Activated naive CD4-positive, alpha-beta T cell treated with Interleukin-2 at 50 U/mL for 16 hours (primary cell): ENCODE results near the gene ZDHHC8.

Source experiments
- DNase-seq: peaks from one replicate; pipeline ENCODE4 v3.0.0-alpha.2; 2020

Gene ZDHHC8

DNA sequence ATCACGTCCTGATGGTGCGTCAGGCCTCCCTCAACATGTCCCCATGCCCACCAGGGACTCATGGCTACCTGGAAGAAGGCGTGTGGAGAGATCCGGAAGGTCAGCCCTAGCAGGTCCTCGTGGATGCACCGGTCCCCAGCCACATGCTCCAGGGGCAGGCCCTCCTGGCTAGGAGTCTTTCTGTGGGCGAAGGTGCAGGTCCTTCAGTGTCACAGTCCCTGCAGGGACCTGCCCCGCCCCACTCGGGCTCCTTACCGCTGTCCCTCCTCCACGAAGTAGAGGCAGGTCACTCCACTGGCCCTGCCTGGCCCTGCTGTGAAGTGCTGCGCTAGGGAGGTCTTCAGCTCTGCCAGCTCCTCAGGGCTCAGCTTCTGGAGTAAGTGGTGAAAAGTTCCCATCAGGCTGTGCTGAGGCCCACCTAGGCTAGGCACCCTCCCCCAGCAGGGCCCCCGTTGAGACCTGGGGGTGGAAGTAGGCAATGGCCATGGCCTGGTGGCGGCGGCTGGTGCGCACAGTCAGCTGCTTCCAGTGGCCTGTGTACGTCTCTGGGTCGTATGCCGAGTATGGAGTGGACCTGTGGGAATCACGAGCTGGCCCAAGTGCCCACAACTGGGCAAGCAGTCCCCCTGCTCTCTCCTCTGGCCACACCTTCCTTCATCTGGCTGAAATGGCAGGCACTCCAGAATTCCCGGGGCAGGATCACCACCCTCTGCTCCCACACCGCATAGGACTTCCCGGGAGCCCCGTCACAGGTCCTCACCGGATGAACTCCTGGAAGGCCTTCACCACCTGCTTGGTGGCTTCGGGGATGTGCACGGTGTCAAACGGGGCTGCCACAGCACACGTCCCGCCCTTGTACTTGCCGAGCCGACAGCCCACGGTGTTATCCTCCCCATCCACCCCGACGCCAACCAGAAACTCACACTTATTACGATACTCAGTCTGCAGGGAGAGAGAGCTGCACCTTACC lies 16.8 kb upstream of the ZDHHC8 start:
- no peak for DNase-seq

DNA sequence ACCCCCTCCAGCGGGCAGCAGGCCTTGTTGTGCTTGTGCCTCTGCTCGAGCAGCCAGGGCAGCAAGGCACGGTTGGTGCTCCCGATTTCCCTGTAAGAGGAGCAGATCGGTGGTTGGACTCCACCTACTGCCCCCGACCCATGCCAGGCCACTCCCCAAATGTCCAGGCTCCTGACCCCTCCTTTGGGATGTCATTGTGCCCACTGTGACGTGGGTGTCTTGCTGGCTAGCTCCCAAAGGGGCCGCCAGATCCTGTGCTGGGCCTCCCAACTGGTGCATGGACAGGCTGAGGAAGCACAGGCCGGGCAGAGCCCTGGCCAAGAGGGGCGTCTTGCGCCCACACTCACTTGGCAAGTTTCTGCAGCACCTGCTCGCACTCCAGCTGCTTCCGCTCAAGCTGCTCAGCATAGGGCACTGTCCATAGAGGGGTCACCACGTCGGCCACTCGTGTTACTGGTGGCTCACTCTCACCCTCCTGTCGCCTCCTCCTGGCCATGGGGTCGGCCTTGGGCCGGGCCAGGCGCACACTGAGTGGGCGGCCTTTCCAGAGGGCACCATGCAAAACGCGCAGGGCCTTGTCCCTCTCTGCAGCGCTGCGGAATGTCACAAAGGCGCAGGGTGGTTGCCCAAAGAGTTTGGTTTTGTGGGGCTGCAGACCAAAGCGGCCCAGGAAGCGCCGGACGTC lies 15.8 kb upstream of the ZDHHC8 start, which contains the start of gene RANBP1:
Gene RANBP1, plus strand, starts transcription at position 414 of the 685 bp plus-strand sequence. Its CDS starts 81 bp downstream, at position 495.
- no peak for DNase-seq

DNA sequence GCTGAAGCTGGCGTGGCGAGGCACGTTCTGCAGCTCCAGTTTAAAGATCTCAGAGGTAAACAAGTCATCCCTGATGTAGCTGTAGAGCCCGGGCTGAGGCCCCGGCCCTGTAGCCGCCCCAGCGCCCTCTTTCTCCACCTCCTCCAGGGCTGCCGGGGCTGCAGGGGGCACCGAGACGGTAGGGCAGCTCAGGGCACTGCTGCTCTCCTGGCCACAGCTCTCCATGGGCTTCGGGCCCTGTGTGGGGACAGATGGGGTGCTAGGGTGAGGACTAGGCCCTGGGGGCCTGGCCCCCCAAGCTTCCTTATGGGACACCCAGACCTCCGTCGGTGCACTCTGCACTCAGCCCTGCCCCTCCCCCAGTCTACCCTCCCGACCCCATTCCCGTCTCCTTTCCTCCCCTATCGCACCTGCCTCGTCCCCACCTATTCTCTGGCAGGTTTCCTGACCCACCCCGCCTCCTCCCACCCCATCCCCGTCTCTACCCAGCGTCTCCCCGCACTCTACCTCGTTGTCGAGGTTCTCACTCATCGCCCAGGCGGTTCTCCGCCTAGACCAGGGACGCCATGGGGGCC lies 15.1 kb upstream of the ZDHHC8 start:
- DNase-seq: no peak

DNA sequence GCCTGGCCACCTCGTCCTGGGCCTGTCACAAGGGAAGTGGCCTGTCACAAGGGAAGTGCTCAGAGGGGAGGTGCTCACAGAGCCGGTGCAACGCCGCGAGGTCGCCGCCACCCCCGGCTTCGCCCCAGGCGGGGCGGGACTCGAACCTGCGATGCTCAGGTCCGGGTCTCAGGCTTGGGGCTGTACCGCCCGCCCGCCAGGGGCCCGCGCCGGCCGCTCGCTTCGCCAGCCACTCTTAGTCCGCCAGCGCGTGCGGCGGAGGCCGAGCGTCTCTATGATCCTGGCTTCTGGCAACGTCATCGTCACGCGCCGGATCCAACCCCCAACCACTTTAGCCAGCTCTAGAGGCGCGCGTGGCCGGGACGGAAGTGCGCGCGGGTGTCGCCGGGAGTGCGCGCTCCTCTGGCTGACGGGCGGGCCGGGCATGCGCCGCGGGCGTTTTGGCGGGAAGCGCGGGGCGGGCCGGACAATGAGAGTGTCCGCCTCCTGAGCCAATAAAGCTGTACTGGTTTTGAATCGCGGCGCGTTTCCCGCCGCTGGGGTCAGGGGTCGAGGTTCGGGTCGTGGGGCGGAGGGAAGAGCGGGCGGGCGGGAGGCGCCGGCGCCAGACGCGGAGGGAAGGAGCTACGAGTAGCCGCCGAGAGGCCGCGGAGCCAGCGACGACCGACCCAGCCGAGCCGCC lies 14.5 kb upstream of the ZDHHC8 start, which contains the start of gene TRMT2A:
Gene TRMT2A, minus strand, starts transcription at position 276 of the 682 bp plus-strand sequence. CDS start 320 bp downstream, outside the sequence.
- DNase-seq: peak; percentile 97

DNA sequence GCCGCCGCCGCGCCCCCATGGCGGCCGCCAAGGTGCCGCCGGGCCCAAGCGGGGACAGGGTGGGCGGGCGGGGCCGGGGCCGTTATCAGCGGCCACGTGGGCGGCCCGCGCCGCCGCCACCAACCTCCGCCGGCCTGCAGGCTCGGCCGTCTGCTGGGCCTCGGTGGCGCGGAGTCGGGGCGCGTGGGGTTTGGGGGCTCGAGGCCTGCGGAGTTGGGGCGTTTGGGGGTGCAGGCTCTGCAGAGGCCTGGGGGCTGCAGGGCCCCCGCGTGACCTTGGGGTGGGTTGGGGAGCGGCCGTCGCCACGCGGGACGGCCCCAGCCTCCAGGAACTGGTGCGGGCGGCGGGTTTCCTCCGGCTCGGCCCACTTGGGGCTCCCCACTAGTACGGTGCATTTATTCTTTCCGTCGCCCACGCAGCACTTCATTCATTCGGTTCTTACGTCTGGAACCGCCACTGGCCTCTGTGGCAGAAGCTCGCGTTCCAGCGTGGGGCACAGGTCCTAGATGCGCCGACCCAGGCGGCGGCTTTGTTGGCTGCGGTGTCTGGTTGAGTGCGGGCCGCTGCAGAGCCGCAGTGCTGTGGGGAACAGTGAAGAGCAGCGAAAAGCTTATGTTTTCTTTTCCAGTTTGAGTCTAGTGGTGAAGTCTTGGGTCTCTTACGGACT lies 13.8 kb upstream of the ZDHHC8 start:
- DNase-seq: peak; percentile 81

DNA sequence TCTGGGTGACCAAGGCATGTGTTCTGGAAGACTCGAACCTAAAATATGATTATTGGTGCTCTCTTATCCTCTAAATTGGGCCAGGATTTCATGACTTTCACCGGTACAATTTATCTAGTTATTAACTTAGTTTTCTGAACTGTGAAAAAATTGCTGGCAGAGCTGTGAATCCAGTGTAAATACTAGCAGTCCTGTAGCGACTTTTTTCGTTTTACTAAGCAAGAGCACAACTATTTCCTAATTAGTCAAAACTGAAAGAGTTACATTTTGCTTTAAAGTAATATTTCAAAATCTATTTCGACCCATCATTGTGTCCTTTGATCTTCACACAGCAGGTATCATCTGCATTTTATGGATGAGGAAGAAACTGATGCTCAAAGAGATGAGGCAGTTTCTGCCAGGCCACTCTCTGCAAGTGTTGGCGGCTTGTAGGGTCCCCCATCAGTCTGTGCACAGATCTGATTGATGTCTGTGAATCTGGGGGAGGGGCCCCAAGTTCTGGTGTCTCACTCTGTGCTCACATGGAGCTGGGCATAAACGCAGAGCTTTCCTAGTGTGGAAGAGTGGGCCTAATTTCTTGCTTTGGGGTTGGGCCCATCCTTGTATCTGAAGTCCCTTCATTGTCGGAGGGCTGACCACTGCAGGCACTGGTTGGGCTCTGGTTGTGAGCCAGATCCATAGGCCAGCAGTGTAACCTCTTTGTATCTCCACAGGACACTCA lies 13.1 kb upstream of the ZDHHC8 start:
- DNase-seq: no peak

DNA sequence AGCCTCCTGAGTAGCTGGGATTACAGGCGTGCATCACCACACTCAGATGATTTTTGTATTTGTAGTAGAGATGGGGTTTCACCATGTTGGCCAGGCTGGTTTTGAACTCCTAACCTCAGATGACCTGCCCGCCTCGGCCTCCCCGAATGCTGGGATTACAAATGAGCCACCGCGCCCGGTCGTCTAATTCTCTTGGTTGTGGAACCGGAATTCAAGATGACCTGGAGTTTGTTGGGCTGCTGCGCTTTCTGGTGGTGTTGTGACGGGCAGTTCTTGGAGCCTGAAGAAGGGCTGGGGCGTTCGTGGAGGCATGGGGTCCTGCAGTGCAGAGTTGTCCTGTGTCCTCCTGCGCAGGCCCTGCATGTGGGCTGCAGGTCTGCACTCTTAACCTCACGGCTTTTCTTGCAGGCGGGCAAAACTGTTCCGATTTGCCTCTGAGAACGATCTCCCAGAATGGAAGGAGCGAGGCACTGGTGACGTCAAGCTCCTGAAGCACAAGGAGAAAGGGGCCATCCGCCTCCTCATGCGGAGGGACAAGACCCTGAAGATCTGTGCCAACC lies 9.7 kb upstream of the ZDHHC8 start:
- no peak for DNase-seq

DNA sequence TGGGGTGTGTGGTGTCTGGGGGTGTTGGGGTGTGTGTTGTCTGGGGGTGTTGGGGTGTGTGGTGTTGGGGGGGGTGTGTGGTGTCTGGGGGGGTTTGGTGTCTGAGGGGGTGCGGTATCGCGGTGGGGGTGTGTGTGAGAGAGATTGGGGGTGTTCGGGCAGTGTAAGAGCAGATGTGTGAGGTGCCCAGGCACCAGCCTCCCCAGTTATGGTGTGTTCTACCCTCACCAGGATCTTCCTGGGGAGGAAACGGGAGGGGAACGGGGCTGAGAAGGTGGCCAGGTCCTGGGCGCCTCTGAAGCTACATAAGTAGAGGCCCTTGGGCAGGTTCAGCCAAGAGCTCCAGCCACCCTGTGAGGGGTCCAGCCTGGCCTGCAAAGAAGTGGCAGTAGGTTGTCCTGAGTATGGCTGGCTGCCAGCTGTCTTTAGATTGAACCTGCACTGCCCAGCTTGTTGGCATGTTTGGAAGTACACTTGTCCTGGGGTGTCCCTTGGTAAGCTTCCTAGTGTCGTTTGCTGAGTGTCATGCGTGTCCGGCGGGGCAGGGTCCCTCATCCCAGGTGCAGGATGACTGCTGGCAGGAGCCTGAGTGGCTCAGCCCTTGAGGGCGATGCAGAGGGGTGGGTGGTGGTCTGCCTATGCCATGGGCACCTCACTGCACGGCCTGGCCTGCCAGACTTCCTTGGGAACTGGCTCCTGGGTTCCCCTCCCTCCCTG lies 8.1 kb upstream of the ZDHHC8 start:
- DNase-seq: no peak

DNA sequence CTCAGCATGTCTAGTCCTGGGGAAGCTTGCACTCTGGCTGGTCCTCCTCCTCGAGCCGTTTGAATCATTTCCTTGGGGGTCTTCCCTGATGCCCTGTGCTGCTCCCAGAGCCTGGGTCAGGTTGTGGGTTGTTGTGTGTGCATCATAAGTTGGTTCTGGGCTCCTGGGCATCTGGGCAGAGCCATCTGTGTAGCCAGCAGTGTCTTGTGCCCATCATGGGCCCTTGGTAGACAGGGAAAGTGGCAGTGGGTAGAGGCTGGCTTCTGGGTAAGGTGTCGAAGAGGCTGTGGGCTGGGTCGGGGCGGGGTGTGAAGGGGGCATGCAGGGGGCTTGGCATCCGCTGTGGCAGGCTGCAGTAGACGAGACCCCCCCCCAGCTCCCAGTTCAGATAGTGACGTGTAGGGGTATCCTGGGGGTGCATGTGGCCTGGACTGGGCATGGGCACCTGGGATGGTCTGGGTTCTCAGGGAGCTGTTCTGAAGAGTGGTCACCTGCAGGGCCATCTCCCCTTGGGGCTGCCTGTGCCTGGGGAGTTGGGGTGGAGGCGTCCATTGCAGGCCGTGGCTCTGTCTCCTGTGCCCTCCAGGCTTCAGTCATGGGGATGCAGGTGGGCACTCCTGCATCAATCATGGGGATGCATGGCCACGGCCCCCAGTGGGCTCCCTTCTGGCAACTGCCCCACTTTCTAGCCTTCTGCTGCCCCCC lies 7.4 kb upstream of the ZDHHC8 start:
- DNase-seq: no peak

DNA sequence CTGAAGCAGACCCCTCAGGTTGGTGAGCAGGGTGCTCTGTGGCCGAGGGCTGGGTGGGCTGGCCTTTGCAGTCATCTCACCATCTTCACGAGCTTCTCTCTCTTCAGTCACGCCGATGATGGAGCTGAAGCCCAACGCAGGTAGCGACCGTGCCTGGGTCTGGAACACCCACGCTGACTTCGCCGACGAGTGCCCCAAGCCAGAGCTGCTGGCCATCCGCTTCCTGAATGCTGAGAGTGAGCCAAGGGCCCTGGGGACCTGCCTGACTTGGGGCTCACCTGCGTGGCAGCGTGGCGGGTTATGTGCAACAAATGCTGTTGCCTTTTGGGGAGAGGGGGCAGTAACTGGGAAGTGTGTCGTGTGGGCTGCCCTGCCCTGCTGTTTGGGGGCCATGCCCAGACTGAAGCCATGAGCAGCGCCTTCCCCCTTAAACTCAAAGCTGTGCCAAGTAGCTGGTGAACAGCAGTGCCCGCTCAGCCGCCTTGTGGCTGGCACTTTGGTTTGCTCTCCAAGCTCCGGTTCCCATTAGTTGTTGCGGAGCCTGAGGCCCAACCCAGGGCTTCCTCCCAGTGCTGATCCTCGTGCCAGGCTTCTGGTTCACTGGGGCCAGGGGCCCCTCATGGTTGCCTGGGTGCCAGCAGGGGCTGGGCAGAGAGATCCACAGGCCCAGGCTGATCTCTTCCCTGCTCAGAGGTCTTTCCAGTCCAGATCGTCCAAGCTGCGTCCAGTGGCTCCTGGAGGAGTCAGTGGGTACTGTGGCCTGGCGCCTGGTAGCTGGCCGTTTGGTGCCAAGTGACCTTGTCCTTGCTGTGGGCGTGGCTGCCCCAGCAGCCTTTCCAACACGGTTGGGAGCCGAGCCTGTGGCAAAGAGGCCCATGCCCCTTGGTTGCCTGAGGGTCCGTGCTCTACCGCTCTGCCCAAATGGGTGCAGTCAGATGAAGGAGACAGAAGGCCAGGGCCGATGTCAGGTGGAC lies 6.1 kb upstream of the ZDHHC8 start:
- DNase-seq: no peak

DNA sequence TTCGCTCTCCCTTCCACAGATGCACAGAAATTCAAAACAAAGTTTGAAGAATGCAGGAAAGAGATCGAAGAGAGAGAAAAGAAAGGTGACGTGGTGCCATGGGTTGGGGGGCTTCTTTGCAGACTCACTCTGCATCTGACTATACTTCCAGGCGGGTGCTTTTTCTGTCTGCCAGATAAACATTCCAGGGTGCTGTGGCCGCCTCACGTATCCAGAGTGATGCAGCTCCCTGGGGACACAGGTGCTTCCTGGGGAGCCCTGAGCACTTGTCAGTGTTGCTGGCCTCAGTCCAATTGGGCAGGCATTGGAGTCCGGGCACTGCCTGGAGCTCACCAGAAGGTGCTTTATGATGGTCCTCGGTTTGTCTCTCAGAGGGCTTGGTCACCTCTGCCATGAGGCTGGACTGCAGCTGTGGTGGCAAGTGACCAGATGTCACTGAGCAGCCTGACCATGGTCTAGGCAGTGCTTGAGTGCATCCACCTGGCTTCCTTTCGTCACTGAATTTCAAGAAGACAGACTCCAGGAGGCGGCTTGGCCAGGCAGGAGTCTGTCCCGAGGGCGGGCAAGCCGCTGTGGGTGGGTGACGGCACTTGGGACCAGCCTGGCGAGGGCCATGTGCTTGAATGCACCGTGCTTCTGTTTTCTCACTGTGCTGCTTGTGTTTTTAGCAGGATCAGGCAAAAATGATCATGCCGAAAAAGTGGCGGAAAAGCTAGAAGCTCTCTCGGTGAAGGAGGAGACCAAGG lies 5.1 kb upstream of the ZDHHC8 start:
- no peak for DNase-seq

DNA sequence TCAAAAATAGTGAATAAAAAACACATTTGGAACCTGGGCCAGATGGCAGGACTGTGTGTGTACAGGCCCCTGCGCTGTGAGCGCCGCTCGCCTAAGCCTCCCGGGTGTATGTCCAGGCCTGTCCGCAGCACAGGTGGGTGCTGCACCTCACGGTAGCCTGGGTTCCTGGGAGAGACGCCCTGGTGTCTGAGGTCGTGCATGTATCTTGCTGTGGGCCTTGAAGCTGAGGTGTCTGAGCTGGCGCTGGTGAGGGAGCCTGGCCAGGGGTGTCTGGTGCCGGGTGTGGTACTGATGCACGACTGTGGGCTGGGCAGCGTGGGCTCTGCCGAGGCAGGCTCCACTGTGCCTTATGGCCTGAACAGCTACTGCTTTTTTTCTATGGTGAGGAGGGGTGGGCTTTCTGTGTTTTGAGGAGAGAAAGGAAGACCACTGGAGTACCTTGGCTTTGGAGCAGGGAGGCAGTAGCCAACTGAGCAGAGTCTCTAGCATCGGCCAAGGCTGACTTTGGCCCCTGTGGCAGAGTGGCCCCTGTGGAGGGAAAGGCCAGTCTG lies 4.2 kb upstream of the ZDHHC8 start:
- no peak for DNase-seq

DNA sequence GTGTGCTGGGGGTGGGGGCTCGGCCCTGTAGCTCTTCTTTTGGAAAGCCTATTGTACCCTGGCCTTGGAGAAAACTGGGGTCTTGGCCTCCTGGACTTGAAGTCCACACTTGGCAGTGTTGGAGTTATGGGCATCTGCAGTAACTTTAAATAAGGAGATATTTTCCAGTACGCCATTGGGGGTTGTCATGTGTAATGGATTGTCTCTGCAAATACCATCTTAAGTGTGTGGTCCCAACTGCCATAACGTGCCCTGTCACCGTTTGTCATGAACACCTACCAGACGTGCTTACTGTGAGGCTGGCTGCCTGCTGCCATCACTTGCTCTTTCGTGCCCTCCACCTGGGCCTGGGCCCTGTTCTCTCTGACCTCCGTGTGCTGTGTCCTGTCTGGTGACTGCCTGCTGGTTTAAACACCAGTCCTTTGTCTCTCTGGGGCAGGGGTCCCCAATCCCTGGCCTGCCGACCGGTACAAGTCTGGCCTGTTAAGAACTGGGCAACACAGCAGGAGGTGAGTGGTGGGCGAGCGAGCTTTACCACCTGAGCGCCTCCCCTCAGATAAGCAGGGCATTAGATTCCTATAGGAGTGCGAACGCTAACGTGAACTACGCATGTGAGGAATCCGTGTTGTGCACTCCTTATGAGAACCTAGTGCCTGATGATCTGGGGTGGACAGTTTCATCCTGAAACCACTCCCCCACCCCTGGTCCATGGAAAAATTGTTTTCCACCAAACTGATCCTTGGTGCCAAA lies 3.6 kb upstream of the ZDHHC8 start:
- DNase-seq: no peak

DNA sequence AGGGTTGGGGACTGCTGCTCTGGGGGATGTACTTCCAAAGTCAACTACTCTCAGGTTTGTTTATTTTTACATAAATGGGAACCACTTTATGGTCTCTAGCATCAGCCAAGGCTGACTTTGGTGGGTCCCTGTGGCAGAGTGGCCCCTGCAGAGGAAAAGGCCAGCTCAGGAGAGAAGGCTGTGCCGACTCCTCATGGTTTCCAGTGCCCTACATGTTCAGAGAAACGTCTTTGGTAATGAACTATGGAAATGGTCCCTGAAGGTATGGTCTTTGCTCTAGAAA lies 3.0 kb upstream of the ZDHHC8 start:
- DNase-seq: no peak

DNA sequence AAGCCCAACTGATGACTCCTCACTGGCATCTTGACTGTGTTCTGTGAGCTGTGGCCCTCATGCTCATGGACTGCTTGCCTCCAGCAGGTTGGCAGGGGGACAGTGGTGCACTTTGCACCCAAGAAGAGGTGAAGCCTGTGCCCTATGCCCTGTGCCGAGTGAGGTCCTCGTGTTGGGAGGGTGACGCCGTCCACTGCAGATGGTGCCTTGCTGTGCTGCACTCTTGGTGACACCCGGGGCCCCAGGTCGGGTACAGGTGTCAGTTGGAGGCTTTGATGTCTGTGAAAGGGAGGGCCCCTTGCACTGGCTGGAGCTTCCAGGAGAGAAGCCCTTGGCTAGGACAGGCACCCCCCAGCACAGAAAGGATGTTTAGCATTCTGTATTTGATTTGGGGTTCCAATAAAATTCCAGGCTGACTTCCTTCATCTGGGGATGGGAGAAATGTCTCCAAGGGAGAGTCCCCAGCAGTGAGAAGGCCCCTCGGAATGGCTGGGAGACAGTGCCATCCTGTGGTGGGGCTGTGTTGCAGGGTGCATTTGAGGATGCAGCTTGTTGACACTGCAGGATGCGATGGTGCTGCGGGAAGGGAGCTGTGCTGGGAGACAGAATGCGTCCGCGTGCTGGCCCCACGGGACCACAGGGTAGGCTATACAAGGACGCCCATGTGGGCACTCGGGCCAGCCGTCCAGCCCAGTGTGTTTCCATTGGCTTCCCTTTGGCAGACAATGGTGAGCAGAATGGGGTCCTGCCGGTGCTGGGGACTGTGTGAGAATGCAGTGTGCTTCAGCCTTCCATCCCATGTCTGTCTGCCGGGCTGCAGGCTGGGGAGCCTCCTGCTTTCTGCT lies 2.5 kb upstream of the ZDHHC8 start:
- DNase-seq: peak; percentile 63

DNA sequence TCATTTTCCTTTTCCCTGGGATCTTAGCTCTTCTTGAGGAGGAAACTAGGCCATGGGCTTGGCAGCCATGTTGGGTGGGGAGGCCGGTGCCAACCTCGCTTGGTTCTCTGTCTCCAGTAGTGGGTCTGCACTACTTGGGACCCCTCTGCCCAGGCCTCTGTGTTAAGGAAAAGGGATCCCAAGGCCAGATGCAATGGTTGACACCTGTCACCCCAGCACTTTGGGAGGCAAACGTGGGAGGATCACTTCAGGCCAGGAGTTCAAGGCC lies 1.9 kb upstream of the ZDHHC8 start:
- no peak for DNase-seq
